HepG2 (cell line): ENCODE measurements around the gene GLYR1. TPM values are rescaled to one million over a fixed set of nuclear protein-coding genes. Genes with fewer than 3 reads are reported as not detected.

Experiments used
- CBX2 ChIP-seq, 2 experiments: fragments of 200-600 bp in 1 of 2; sonication (generic); formaldehyde crosslinking in 1 of 2; IDR thresholded peaks; 2 replicates each; pipeline versions ENCODE4 v1.7.0 to v1.8.1; 2018 to 2022; ENCODE audit warnings: low read depth in 2 of 2, low read length in 1 of 2, mild to moderate bottlenecking in 1 of 2, missing genetic modification reagents in 1 of 2
- CENPT ChIP-seq: sonication (generic); formaldehyde crosslinking; IDR thresholded peaks from 2 replicates; pipeline ENCODE4 v1.8.0; 2022; ENCODE audit warnings: low read depth, mild to moderate bottlenecking, moderate library complexity, missing genetic modification reagents
- ELF1 ChIP-seq: sonication (generic); formaldehyde crosslinking; IDR thresholded peaks from 2 replicates; pipeline ENCODE4 v1.4.0; 2020; ENCODE audit warnings: missing genetic modification reagents
- ELF4 ChIP-seq: sonication (generic); formaldehyde crosslinking; IDR thresholded peaks from 2 replicates; pipeline ENCODE4 v1.5.0; 2020; ENCODE audit warnings: missing genetic modification reagents, mild to moderate bottlenecking, moderate library complexity, borderline replicate concordance
- FOXA3 ChIP-seq: IDR thresholded peaks from 2 replicates; pipeline ENCODE4 v1.6.1; 2016; ENCODE audit warnings: missing genetic modification reagents, missing compliant biosample characterization
- FOXK2 ChIP-seq: fragments of 450-650 bp; IDR thresholded peaks from 2 replicates; pipeline ENCODE4 v1.6.1; 2016
- GPBP1L1 ChIP-seq: sonication (generic); formaldehyde crosslinking; IDR thresholded peaks from 2 replicates; pipeline ENCODE4 v1.5.0; 2020; ENCODE audit warnings: mild to moderate bottlenecking, missing genetic modification reagents
- JUNB ChIP-seq: sonication (generic); formaldehyde crosslinking; IDR thresholded peaks from 2 replicates; pipeline ENCODE4 v1.8.0; 2022; ENCODE audit warnings: missing genetic modification reagents, mild to moderate bottlenecking, borderline replicate concordance
- NR3C1 ChIP-seq: sonication (generic); formaldehyde crosslinking; IDR thresholded peaks from 2 replicates; pipeline ENCODE4 v1.4.0; 2020; ENCODE audit warnings: missing genetic modification reagents
- RXRB ChIP-seq: IDR thresholded peaks from 2 replicates; pipeline ENCODE4 v1.6.1; 2016; ENCODE audit warnings: borderline replicate concordance, missing genetic modification reagents, missing compliant biosample characterization
- SAP130 ChIP-seq: IDR thresholded peaks from 2 replicates; pipeline ENCODE4 v1.6.1; 2016; ENCODE audit warnings: low read depth
- TEAD3 ChIP-seq: optimal IDR thresholded peaks from 2 replicates; pipeline ENCODE3; 2016; ENCODE audit warnings: borderline replicate concordance
- THRA ChIP-seq: sonication (generic); formaldehyde crosslinking; IDR thresholded peaks from 2 replicates; pipeline ENCODE4 v1.4.0; 2020; ENCODE audit warnings: missing genetic modification reagents, borderline replicate concordance
- UBTF ChIP-seq: sonication (generic); formaldehyde crosslinking; IDR thresholded peaks from 2 replicates; pipeline ENCODE4 v1.4.0; 2020; ENCODE audit warnings: mild to moderate bottlenecking, missing genetic modification reagents
- ZFP82 ChIP-seq: sonication (generic); formaldehyde crosslinking; IDR thresholded peaks from 2 replicates; pipeline ENCODE4 v1.5.1; 2020; ENCODE audit warnings: mild to moderate bottlenecking, missing genetic modification reagents, borderline replicate concordance
- ZMYM4 ChIP-seq: sonication (generic); formaldehyde crosslinking; IDR thresholded peaks from 2 replicates; pipeline ENCODE4 v1.8.1; 2023; ENCODE audit warnings: mild to moderate bottlenecking, missing genetic modification reagents
- ZNF275 ChIP-seq: sonication (generic); formaldehyde crosslinking; IDR thresholded peaks from 2 replicates; pipeline ENCODE4 v1.8.0; 2022; ENCODE audit warnings: missing genetic modification reagents, mild to moderate bottlenecking, inconsistent platforms, borderline replicate concordance
- ZNF362 ChIP-seq: sonication (generic); formaldehyde crosslinking; IDR thresholded peaks from 2 replicates; pipeline ENCODE4 v1.4.0; 2020; ENCODE audit warnings: missing genetic modification reagents, mild to moderate bottlenecking, borderline replicate concordance
- ZNF414 ChIP-seq: sonication (generic); formaldehyde crosslinking; IDR thresholded peaks from 2 replicates; pipeline ENCODE4 v1.5.0; 2020; ENCODE audit warnings: missing genetic modification reagents
- ZNF567 ChIP-seq: sonication (generic); formaldehyde crosslinking; IDR thresholded peaks from 2 replicates; pipeline ENCODE4 v1.8.1; 2023; ENCODE audit warnings: mild to moderate bottlenecking, missing genetic modification reagents, borderline replicate concordance
- ZZZ3 ChIP-seq: sonication (generic); formaldehyde crosslinking; IDR thresholded peaks from 2 replicates; pipeline ENCODE4 v1.4.0; 2020; ENCODE audit warnings: missing genetic modification reagents, mild to moderate bottlenecking, borderline replicate concordance
- polyA plus RNA-seq, 8 experiments: library from polyadenylated mRNA; depleted of rRNA in 3 of 8; stranded (reverse) in 7 of 8; unstranded in 1 of 8; fragments of >200 nt; fragmentation: Illumina TruSeq in 4 of 8; extraction: Trizol in 4 of 8; gene quantifications; 2 replicates each; pipeline versions ENCODE4 v1.2.1 to v1.2.3, GENCODE V29; 2011 to 2016; ENCODE audit warnings: low read depth in 4 of 8, missing spikeins in 1 of 8, mixed read lengths in 1 of 8; ENCODE audit not compliant: insufficient read depth in 1 of 8
- total RNA-seq, 5 experiments: library from RNA; depleted of rRNA; stranded (reverse); fragments of >200 nt; fragmentation: Illumina TruSeq; extraction: Trizol; gene quantifications; 2 replicates each; pipeline ENCODE4 v1.2.3, GENCODE V29; 2016; ENCODE audit warnings: low read depth in 1 of 5

Gene GLYR1
- total and polyA plus RNA-seq, 2 of the 13 experiments (the other 11 are each of a cell fraction or from before 2014, with no cell fraction given), result 28.3 to 48.7 TPM

GRCh38 chr16:4801962-4802658 is 45.0 kb downstream of the GLYR1 start, which contains the start of gene ROGDI (continued):
- peak; percentile 37; the same call in 1 of the 2 replicates for TF ChIP-seq ZNF362 (CRISPR knock-in tag)
- TF ChIP-seq JUNB, result no peak
- no peak for TF ChIP-seq ZZZ3 (CRISPR knock-in tag)
- TF ChIP-seq ELF4, result no peak
- no peak for TF ChIP-seq CBX2 (IDR thresholded peaks at IDR 0.05; ENCODE audit: low read depth, low read length)
- no peak for TF ChIP-seq CBX2 (CRISPR knock-in tag; IDR thresholded peaks at IDR 0.05; ENCODE audit: low read depth)
- no peak for TF ChIP-seq FOXK2
- TF ChIP-seq GPBP1L1 (CRISPR knock-in tag), result no peak
- TF ChIP-seq ZNF414 (CRISPR knock-in tag), result no peak
- TF ChIP-seq FOXA3 (CRISPR knock-in tag), result no peak; the same call in 1 of the 2 replicates
- peak; percentile 81 for TF ChIP-seq SAP130 (CRISPR knock-in tag)
- TF ChIP-seq ZFP82 (CRISPR knock-in tag), result no peak; the same call in 1 of the 2 replicates
- peak; percentile 61 for TF ChIP-seq UBTF (CRISPR knock-in tag)
- no peak for TF ChIP-seq ZNF567
- TF ChIP-seq RXRB (CRISPR knock-in tag), result peak; percentile 98
- peak; percentile 40 for TF ChIP-seq TEAD3
- TF ChIP-seq THRA, result peak; percentile 47; the same call in 1 of the 2 replicates
- TF ChIP-seq NR3C1, result no peak
- no peak for TF ChIP-seq ZMYM4 (CRISPR knock-in tag)
- TF ChIP-seq ZNF275 (CRISPR knock-in tag), result no peak
- no peak for TF ChIP-seq CENPT
- TF ChIP-seq ELF1 (CRISPR knock-in tag), result no peak
